DOHH2 (cell line): ENCODE results near the gene MYBPHL.

Experiments
- H3F3A ChIP-seq: fragments of 200-600 bp; sonication (generic), shearing (Covaris generic); 2 replicates; pipeline ENCODE4 v1.6.0; 2016; ENCODE audit warnings: antibody characterized with exemption, mild to moderate bottlenecking; ENCODE audit not compliant: control insufficient read depth, insufficient read depth
- H3K27ac ChIP-seq: fragments of 200-600 bp; sonication (generic); 2 replicates; pipeline ENCODE4 v1.5.1; 2014; ENCODE audit warnings: low read depth, mild to moderate bottlenecking, low read length, moderate library complexity
- H3K27me3 ChIP-seq: fragments of 200-600 bp; sonication (generic); 2 replicates; pipeline ENCODE4 v1.6.1; 2014; ENCODE audit warnings: mild to moderate bottlenecking, low read length, mixed read lengths; ENCODE audit not compliant: control insufficient read depth
- H3K36me3 ChIP-seq: fragments of 200-600 bp; sonication (generic); 2 replicates; pipeline ENCODE4 v1.6.1; 2014; ENCODE audit warnings: mild to moderate bottlenecking, low read length, moderate library complexity, mixed read lengths; ENCODE audit not compliant: control insufficient read depth
- H3K4me1 ChIP-seq: fragments of 200-600 bp; sonication (generic); 2 replicates; pipeline ENCODE4 v1.6.1; 2014; ENCODE audit warnings: mild to moderate bottlenecking, low read length, mixed read lengths; ENCODE audit not compliant: control insufficient read depth
- H3K4me2 ChIP-seq: fragments of 200-600 bp; sonication (generic); 2 replicates; pipeline ENCODE4 v1.6.0; 2014; ENCODE audit warnings: mild to moderate bottlenecking, low read length, moderate library complexity
- H3K4me3 ChIP-seq: fragments of 200-600 bp; sonication (generic); 2 replicates; pipeline ENCODE4 v1.5.1; 2014; ENCODE audit warnings: mild to moderate bottlenecking, low read length, mixed read lengths
- H3K79me2 ChIP-seq: fragments of 200-600 bp; sonication (generic); 2 replicates; pipeline ENCODE4 v1.6.1; 2014; ENCODE audit warnings: mild to moderate bottlenecking, low read length, mixed read lengths; ENCODE audit not compliant: control insufficient read depth
- H3K9me2 ChIP-seq: fragments of 200-600 bp; sonication (generic); replicated peaks from 2 replicates; pipeline ENCODE4 v1.6.1; 2014; ENCODE audit warnings: mild to moderate bottlenecking, low read length, mixed read lengths; ENCODE audit not compliant: control insufficient read depth
- H3K9me3 ChIP-seq: fragments of 200-600 bp; sonication (generic); 2 replicates; pipeline ENCODE4 v1.6.1; 2014; ENCODE audit warnings: antibody characterized with exemption, low read length, mixed read lengths; ENCODE audit not compliant: control insufficient read depth, insufficient read depth
- H4K20me1 ChIP-seq: fragments of 200-600 bp; sonication (generic); 2 replicates; pipeline ENCODE4 v1.6.0; 2014; ENCODE audit warnings: low read depth, mild to moderate bottlenecking, antibody characterized with exemption, low read length, moderate library complexity; ENCODE audit not compliant: control insufficient read depth, insufficient read depth
- EZH2phosphoT487 ChIP-seq: fragments of 200-600 bp; sonication (generic); IDR thresholded peaks from 2 replicates; pipeline ENCODE4 v1.6.1; 2017; ENCODE audit warnings: borderline replicate concordance, mild to moderate bottlenecking, antibody characterized with exemption, low read length, moderate library complexity, mixed read lengths
- TF ChIP-seq, protein P1 (sequence below): fragments of 200-600 bp; sonication (generic); IDR thresholded peaks from one replicate; pipeline ENCODE4 v1.5.1; 2014; ENCODE audit warnings: antibody characterized with exemption, mild to moderate bottlenecking, low read depth, low read length; ENCODE audit not compliant: poor library complexity, severe bottlenecking

Gene MYBPHL

DNA sequence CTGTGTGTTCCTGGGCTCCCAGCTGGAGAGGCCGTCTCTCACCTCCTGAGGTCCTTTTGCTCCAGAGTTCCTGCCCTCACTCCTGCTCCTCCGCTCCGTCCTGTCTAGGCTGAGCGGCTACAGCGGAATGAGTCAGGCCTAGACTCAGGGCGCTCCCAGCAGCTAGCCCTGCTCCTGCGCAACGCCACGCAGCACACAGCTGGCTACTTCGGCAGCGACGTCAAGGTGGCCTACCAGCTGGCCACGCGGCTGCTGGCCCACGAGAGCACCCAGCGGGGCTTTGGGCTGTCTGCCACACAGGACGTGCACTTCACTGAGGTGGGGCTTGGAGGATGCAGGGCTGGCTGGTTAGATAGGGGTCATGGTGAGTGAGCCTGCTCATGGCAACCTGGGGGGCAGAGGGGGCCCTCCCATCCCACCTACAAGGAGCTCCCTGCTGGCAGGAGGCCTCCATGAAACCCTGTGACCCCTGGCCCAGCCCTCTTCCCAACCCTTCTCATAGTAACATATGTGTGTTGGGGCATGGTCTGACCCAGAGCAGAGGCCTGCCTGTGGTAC is 39.0 kb downstream of the MYBPHL start:
- no peaks in the 10 kb centered on the region for H4K20me1 ChIP-seq
- H3K4me2 ChIP-seq = no peak overlapping the region
- no peaks in the 10 kb centered on the region for H3K4me1 ChIP-seq
- H3K79me2 ChIP-seq = no peaks in the 10 kb centered on the region
- no peak overlapping the region for H3K4me3 ChIP-seq
- no peaks in the 10 kb centered on the region for H3K9me3 ChIP-seq
- H3K9me2 ChIP-seq = no peaks in the 10 kb centered on the region
- no peaks in the 10 kb centered on the region for H3K36me3 ChIP-seq
- H3K27me3 ChIP-seq = no peaks in the 10 kb centered on the region
- H3F3A ChIP-seq = no peaks in the 10 kb centered on the region
- TF ChIP-seq, protein P1, sequence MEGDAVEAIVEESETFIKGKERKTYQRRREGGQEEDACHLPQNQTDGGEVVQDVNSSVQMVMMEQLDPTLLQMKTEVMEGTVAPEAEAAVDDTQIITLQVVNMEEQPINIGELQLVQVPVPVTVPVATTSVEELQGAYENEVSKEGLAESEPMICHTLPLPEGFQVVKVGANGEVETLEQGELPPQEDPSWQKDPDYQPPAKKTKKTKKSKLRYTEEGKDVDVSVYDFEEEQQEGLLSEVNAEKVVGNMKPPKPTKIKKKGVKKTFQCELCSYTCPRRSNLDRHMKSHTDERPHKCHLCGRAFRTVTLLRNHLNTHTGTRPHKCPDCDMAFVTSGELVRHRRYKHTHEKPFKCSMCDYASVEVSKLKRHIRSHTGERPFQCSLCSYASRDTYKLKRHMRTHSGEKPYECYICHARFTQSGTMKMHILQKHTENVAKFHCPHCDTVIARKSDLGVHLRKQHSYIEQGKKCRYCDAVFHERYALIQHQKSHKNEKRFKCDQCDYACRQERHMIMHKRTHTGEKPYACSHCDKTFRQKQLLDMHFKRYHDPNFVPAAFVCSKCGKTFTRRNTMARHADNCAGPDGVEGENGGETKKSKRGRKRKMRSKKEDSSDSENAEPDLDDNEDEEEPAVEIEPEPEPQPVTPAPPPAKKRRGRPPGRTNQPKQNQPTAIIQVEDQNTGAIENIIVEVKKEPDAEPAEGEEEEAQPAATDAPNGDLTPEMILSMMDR = no peak
- no peak for TF ChIP-seq EZH2phosphoT487
- no peak overlapping the region for H3K27ac ChIP-seq

DNA sequence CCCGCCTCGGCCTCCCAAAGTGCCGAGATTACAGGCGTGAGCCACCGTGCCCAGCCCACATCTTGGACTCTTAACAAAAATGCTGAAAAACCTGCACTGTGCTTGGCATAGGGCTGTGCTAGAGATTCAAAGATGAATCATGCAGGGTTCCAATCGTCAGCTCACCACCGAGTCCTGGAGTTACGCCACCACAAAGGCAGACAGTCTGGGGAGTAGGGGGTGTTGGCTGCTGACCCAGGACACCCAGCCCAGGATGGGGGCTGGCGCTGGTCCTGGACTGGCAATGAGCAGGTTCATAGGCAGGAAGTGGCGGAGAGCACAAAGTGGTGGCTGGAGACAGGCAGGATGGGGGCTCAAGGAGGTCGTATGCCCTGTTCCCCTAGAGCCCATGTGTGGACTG is 39.8 kb downstream of the MYBPHL start:
- Histone ChIP-seq H3K9me2 (no peaks in the 10 kb centered on the region), H3K27ac (no peak overlapping the region), H3K4me2 (no peak overlapping the region), H3F3A (no peaks in the 10 kb centered on the region), H3K27me3 (no peaks in the 10 kb centered on the region), H3K4me3 (no peak overlapping the region), H4K20me1 (no peaks in the 10 kb centered on the region), H3K4me1 (no peaks in the 10 kb centered on the region), H3K9me3 (no peaks in the 10 kb centered on the region), H3K79me2 (no peaks in the 10 kb centered on the region), H3K36me3 (no peaks in the 10 kb centered on the region)
- no peak for TF ChIP-seq EZH2phosphoT487
- TF ChIP-seq, protein P1 = no peak

DNA sequence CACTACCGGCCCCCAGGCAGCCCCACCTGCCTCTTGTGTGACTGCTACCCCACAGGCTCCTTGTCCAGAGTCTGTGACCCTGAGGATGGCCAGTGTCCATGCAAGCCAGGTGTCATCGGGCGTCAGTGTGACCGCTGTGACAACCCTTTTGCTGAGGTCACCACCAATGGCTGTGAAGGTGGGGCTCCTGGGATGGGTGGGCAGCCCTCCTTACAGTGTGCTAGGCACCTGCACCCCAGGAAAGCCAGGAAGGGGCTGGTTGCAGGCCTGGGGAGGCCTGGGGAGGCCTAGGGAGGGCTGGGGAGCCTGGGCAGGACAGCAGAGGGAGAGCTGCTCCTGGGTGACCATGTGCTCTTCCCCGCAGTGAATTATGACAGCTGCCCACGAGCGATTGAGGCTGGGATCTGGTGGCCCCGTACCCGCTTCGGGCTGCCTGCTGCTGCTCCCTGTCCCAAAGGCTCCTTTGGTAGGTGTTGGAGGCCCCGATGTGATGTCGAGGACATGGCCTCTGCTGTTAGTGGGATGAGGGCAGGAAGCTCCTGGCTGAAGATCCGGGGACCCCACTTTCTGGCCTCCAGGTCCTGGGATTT is 41.0 kb downstream of the MYBPHL start:
- no peaks in the 10 kb centered on the region for H4K20me1 ChIP-seq
- H3K79me2 ChIP-seq = no peaks in the 10 kb centered on the region
- no peaks in the 10 kb centered on the region for H3K9me2 ChIP-seq
- H3K27me3 ChIP-seq = no peaks in the 10 kb centered on the region
- no peaks in the 10 kb centered on the region for H3K9me3 ChIP-seq
- no peaks in the 10 kb centered on the region for H3F3A ChIP-seq
- H3K4me2 ChIP-seq = no peak overlapping the region
- H3K36me3 ChIP-seq = no peaks in the 10 kb centered on the region
- no peak overlapping the region for H3K27ac ChIP-seq
- TF ChIP-seq EZH2phosphoT487 = no peak
- TF ChIP-seq, protein P1 = no peak
- no peaks in the 10 kb centered on the region for H3K4me1 ChIP-seq
- H3K4me3 ChIP-seq = no peak overlapping the region
